Neural progenitor cell (in vitro differentiated cells): ENCODE data around the gene NFATC2.

Source experiments
- EZH2 ChIP-seq: fragments of 200-600 bp; sonication (generic); IDR thresholded peaks from 2 replicates; pipeline ENCODE4 v1.6.1; 2017; ENCODE audit warnings: antibody characterized with exemption, mild to moderate bottlenecking, moderate library complexity
- EZH2phosphoT487 ChIP-seq: fragments of 200-600 bp; sonication (generic); IDR thresholded peaks from 2 replicates; pipeline ENCODE4 v1.6.1; 2017; ENCODE audit warnings: antibody characterized with exemption
- TF ChIP-seq, protein P1 (sequence below): fragments of 200-600 bp; sonication (generic); IDR thresholded peaks from 2 replicates; pipeline ENCODE4 v1.5.1; 2017; ENCODE audit warnings: antibody characterized with exemption, mild to moderate bottlenecking

GRCh38 chr20:51449498-51450220, 92.9 kb downstream of the NFATC2 start:
- TF ChIP-seq, protein P1, sequence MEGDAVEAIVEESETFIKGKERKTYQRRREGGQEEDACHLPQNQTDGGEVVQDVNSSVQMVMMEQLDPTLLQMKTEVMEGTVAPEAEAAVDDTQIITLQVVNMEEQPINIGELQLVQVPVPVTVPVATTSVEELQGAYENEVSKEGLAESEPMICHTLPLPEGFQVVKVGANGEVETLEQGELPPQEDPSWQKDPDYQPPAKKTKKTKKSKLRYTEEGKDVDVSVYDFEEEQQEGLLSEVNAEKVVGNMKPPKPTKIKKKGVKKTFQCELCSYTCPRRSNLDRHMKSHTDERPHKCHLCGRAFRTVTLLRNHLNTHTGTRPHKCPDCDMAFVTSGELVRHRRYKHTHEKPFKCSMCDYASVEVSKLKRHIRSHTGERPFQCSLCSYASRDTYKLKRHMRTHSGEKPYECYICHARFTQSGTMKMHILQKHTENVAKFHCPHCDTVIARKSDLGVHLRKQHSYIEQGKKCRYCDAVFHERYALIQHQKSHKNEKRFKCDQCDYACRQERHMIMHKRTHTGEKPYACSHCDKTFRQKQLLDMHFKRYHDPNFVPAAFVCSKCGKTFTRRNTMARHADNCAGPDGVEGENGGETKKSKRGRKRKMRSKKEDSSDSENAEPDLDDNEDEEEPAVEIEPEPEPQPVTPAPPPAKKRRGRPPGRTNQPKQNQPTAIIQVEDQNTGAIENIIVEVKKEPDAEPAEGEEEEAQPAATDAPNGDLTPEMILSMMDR = no peak
- TF ChIP-seq EZH2phosphoT487 (no peak), EZH2 (no peak)
